WTC11 (cell line): ENCODE measurements around the gene SLC12A4. TPM values are rescaled to one million over a fixed set of nuclear protein-coding genes. Genes with fewer than 3 reads are reported as not detected.

Source experiments
- ATAC-seq: fragments of 200-7000 bp; cut with Tn5 transposase; 2 replicates; pipeline ENCODE4 v1.10.0; 2021; ENCODE audit warnings: mild to moderate bottlenecking, moderate library complexity
- CTCF ChIA-PET: fragments of 300-600 bp; sonication (Branson Sonifier 250); formaldehyde crosslinking; loops from one replicate; lab custom pipeline; 2021; ENCODE audit warnings: antibody characterized with exemption; lab: Charles Lee
- POLR2A ChIA-PET: fragments of 350-600 bp; sonication (Branson Sonifier 250); formaldehyde crosslinking; loops from one replicate; lab custom pipeline; 2021; ENCODE audit warnings: antibody characterized with exemption; lab: Charles Lee
- DNase-seq: peaks from one replicate; pipeline ENCODE4 v3.0.0; 2021; ENCODE audit warnings: low spot score
- H3K27ac Mint-ChIP-seq: 2 replicates; pipeline ENCODE4 v1.8.0; 2021; ENCODE audit warnings: mixed read lengths
- H3K27me3 Mint-ChIP-seq: 2 replicates; pipeline ENCODE4 v1.8.0; 2021; ENCODE audit warnings: low read depth, mild to moderate bottlenecking, moderate library complexity, mixed read lengths
- H3K36me3 Mint-ChIP-seq: 2 replicates; pipeline ENCODE4 v1.8.0; 2021; ENCODE audit warnings: mixed read lengths
- H3K4me1 Mint-ChIP-seq: 2 replicates; pipeline ENCODE4 v1.8.0; 2022; ENCODE audit warnings: mixed read lengths
- H3K4me3 Mint-ChIP-seq: 2 replicates; pipeline ENCODE4 v1.8.0; 2021; ENCODE audit warnings: mild to moderate bottlenecking, moderate library complexity, mixed read lengths
- H3K9me3 Mint-ChIP-seq: 2 replicates; pipeline ENCODE4 v1.8.0; 2021; ENCODE audit warnings: mixed read lengths
- E2F4 ChIP-seq: sonication (generic); formaldehyde crosslinking; IDR thresholded peaks from 2 replicates; pipeline ENCODE4 v1.8.1; 2022; ENCODE audit warnings: low read depth, mild to moderate bottlenecking, moderate library complexity, missing genetic modification reagents, borderline replicate concordance
- ERG ChIP-seq: fragments of 250-450 bp; sonication (Bioruptor Pico); IDR thresholded peaks from 2 replicates; pipeline ENCODE4 v1.8.0; 2021; ENCODE audit warnings: mild to moderate bottlenecking
- GABPB1 ChIP-seq: sonication (generic); formaldehyde crosslinking; IDR thresholded peaks from 2 replicates; pipeline ENCODE4 v1.8.1; 2023; ENCODE audit warnings: mild to moderate bottlenecking, missing genetic modification reagents
- GRHL2 ChIP-seq: fragments of 250-450 bp; sonication (Bioruptor Pico); IDR thresholded peaks from 2 replicates; pipeline ENCODE4 v1.8.0; 2022; ENCODE audit warnings: mild to moderate bottlenecking, moderate library complexity; ENCODE audit not compliant: insufficient replicate concordance, severe bottlenecking
- HMGA2 ChIP-seq: fragments of 250-450 bp; sonication (Bioruptor Pico); IDR thresholded peaks from 2 replicates; pipeline ENCODE4 v1.4.0; 2021; ENCODE audit warnings: mild to moderate bottlenecking, moderate library complexity
- HMGXB4 ChIP-seq: sonication (generic); formaldehyde crosslinking; IDR thresholded peaks from 2 replicates; pipeline ENCODE4 v1.8.1; 2023; ENCODE audit warnings: mild to moderate bottlenecking, moderate library complexity, missing genetic modification reagents
- IRF1 ChIP-seq: sonication (generic); formaldehyde crosslinking; IDR thresholded peaks from 2 replicates; pipeline ENCODE4 v1.8.0; 2023; ENCODE audit warnings: missing genetic modification reagents
- JUN ChIP-seq: sonication (generic); formaldehyde crosslinking; IDR thresholded peaks from 2 replicates; pipeline ENCODE4 v1.8.0; 2023; ENCODE audit warnings: mild to moderate bottlenecking, missing genetic modification reagents
- MLX ChIP-seq: sonication (generic); formaldehyde crosslinking; IDR thresholded peaks from 2 replicates; pipeline ENCODE4 v1.8.1; 2023; ENCODE audit warnings: mild to moderate bottlenecking, missing genetic modification reagents, moderate library complexity
- MYBL2 ChIP-seq: sonication (generic); formaldehyde crosslinking; IDR thresholded peaks from 2 replicates; pipeline ENCODE4 v1.8.1; 2023; ENCODE audit warnings: mild to moderate bottlenecking, moderate library complexity, missing genetic modification reagents
- OVOL2 ChIP-seq: fragments of 250-450 bp; sonication (Bioruptor Pico); IDR thresholded peaks from 2 replicates; pipeline ENCODE4 v1.9.0; 2021; ENCODE audit warnings: mild to moderate bottlenecking, borderline replicate concordance
- PRDM15 ChIP-seq: sonication (generic); formaldehyde crosslinking; IDR thresholded peaks from 2 replicates; pipeline ENCODE4 v1.8.0; 2022; ENCODE audit warnings: missing genetic modification reagents
- RORB ChIP-seq: fragments of 250-450 bp; sonication (Bioruptor Pico); IDR thresholded peaks from 2 replicates; pipeline ENCODE4 v1.9.0; 2021; ENCODE audit warnings: mild to moderate bottlenecking
- SP1 ChIP-seq: sonication (generic); formaldehyde crosslinking; conservative IDR thresholded peaks from 2 replicates; pipeline ENCODE4 v1.8.1; 2022; ENCODE audit warnings: missing genetic modification reagents
- TCF7 ChIP-seq: sonication (generic); formaldehyde crosslinking; IDR thresholded peaks from 2 replicates; pipeline ENCODE4 v1.8.0; 2022; ENCODE audit warnings: mild to moderate bottlenecking, low read depth, missing genetic modification reagents, moderate library complexity
- ZNF423 ChIP-seq: fragments of 250-450 bp; sonication (Bioruptor Pico); IDR thresholded peaks from 2 replicates; pipeline ENCODE4 v2.1.2; 2022; ENCODE audit warnings: mild to moderate bottlenecking, moderate library complexity
- ZNF512 ChIP-seq: sonication (generic); formaldehyde crosslinking; IDR thresholded peaks from 2 replicates; pipeline ENCODE4 v1.8.1; 2022; ENCODE audit warnings: missing genetic modification reagents, borderline replicate concordance
- ZNF532 ChIP-seq: fragments of 250-450 bp; sonication (Bioruptor Pico); IDR thresholded peaks from 2 replicates; pipeline ENCODE4 v1.9.0; 2021; ENCODE audit warnings: mild to moderate bottlenecking, borderline replicate concordance
- total RNA-seq: library from RNA; stranded (reverse); gene quantifications from 3 replicates; pipeline ENCODE4 v1.2.3, GENCODE V29; 2021

The SLC12A4 gene
- total RNA-seq, 1 experiment from 2014 or later, result 94.1 TPM

- ATAC-seq (peak; percentile 68), DNase-seq (no peak)
- Mint-ChIP-seq H3K36me3 (no peaks in the 10 kb centered on the region), H3K4me1 (peaks cover 14% of the 10 kb centered on the region), H3K4me3 (no peak overlapping the region), H3K27ac (0 out of 2 replicates have a peak overlapping the region, but pooled peaks have one; percentile 23), H3K27me3 (no peaks in the 10 kb centered on the region; the same call in 1 of the 2 replicates), H3K9me3 (no peaks in the 10 kb centered on the region)
- ChIA-PET POLR2A (no interaction called here), CTCF (interaction anchor here (0.6 kb wide), 1 partner anchor 193 kb away, joined by 3 read pairs; no protein-coding TSS in a partner anchor)
- TF ChIP-seq ZNF512 (no peak), JUN (CRISPR knock-in tag) (no peak), GRHL2 (CRISPR knock-in tag) (no peak), SP1 (no peak), HMGXB4 (CRISPR knock-in tag) (no peak), GABPB1 (CRISPR knock-in tag) (no peak), E2F4 (CRISPR knock-in tag) (no peak), RORB (CRISPR knock-in tag) (no peak), ZNF423 (CRISPR knock-in tag) (no peak), OVOL2 (CRISPR knock-in tag) (no peak), IRF1 (CRISPR knock-in tag) (no peak), TCF7 (no peak), ZNF532 (no peak), MYBL2 (CRISPR knock-in tag) (no peak), HMGA2 (CRISPR knock-in tag) (no peak), PRDM15 (CRISPR knock-in tag) (no peak), MLX (no peak), ERG (CRISPR knock-in tag) (no peak)
Observed at GRCh38 chr16:68009157-68009735, 40.8 kb upstream of the SLC12A4 start.
